GM21447 (cell line): Measurements from ENCODE around the gene CSNK1A1L.

Experiments
- ATAC-seq: cut with Tn5 transposase; IDR thresholded peaks from one replicate; pipeline ENCODE4 v1.9.1; 2021; ENCODE audit not compliant: unreplicated experiment

Gene CSNK1A1L

DNA sequence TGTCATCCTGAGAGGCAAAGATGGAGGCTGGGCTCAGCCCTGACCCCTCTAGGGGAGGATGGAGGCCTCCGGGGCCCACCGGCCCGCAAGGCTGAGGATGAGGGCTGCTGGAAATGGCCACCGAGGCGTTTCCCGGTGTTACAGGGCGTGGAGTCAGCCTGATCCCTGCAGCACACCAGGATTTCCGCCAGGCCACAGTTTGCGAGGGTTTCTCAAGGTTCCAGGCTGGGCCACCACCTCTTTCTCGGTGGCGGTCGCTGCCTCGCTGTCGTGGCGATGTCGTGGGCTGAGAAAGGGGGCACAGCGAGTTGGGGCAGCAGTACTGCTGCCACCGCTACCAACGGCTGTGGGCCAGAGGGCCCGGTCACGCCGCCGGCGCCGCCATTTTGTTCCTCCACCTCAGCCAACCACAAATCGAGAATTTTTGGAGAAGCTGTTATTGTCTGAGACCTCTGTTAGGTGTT, at the start of gene CSNK1A1L:
TSS of gene CSNK1A1L (minus strand) at position 414 of the 464 bp plus-strand sequence. CDS start at position 6, 408 bp downstream.
- ATAC-seq, result no peak

DNA sequence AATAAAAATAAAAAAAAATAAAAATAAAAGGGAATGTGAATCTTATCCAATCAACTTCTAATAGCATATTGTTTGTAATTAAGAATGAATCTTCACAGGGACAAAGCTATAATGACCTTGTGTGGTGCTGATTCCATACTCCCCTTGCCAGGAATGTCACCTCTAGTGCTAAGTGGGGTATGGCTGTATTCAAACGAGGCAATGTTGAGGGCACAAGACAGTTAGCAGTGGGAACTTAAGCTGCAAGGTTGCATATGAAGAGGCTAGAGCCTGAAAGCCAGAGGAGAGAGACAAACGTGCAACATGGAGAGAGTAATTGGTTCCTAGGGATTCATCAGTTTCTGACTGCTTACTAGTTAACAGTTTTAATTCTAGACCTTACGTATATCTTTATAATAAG, 43.9 kb upstream of the CSNK1A1L start:
- ATAC-seq, result no peak

DNA sequence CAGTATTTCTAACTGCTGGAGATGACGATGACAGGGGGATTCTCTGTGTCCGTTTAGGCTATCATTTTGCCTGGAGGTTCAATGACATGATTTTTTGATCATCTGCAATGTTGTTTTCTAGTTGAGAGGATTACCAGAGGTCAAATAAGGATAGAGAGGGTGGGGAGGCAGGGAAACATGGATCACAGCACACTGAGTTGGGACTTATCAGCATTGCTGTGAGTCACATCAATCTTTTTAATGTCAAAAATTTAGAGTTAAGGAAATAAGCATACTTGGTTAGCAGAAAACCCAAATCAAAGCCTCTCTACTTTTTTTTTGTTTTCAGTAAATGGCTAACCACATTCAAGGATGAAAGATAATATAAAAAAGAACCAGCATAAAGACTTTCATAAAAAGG, 43.0 kb upstream of the CSNK1A1L start:
- no peak for ATAC-seq

DNA sequence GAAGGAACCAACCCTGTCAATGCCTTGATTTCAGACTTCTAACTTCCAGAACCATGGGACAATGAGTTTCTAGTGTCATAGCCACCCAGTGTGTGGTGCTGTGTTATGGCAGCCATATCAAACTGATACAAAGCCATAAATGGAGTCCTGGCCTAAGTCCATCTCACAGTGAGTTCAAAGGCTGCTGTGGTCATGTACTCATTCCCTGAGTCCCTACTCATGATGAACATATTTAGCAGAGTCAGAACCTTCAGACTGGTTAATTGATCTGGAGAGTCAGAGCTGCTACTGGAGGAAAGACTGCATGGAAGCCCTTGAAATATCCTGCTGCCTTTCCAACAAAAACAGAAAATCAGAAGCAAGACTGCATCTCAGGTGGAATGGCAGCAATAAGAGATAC, 39.2 kb upstream of the CSNK1A1L start:
- no peak for ATAC-seq

DNA sequence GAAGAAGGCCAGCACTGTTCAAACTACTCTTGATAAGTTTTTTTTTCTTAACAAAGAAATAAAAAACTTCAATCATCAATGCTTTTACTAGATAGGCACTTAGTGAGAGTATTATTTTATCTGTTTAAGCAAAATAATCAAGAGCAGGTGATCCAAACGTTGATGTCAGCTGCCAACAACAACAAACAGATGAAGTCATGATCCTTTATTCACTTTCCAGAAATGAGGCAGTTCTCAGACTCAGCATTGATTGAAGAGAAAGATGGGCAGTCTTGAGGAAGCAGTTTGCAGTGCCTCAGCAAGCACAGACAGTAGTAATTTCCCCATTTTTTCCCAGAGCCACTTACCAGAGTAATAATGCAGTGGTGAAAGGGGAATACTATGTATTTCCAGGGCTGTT, 38.4 kb upstream of the CSNK1A1L start:
- ATAC-seq, result no peak

DNA sequence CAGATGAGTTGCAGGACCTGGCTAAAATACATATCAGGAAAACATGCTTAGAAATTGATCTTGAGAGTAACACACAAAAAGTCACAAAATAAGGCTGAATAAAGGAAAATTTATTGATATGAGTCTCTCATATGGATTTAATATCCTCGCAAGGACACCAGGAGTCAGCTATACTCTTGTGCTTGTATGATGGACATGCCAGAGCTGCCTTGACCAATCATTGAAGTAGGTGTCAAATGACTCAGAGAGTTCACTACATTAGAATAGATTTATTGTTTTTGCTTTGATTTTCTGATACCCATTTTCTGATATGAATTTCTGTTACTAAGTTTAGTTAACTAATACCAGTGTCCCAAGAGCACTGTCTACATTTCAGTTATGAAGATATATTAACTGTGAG, 37.4 kb upstream of the CSNK1A1L start:
- ATAC-seq, result no peak

DNA sequence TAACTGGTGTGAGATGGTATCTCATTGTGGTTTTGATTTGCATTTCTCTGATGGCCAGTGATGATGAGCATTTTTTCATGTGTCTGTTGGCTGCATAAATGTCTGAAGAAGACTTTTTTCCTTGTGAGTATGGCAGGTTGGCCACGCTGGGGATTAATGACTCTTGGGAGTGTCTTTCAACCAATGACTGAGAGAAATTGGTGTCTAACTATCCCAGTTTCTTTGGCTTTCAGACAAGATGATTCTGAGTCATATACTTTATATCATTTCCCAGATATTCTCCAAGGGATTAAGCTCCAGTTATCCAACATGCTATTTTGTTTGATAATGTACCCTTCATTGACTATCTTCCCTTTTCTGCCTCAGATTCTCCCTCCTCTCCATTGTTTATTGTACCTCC, 35.5 kb upstream of the CSNK1A1L start:
- ATAC-seq, result no peak

DNA sequence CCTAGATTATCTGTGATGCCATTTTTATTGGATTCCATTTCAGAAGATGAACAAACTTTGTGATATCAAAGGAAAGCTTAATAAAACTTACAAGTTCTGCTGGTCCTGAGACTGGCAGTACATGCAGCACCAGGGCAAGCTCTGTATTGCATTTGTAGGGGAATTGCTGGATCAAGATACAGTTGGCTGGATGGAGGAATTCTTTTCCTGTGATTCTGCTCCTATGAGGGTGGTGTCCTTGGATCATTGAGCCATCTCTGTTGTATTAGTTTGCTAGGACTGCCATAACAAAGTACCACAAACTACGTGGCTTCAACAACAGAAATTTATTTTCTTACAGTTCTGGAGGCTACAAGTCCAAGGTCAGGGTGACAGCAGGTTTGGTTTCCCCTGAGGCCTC, 33.9 kb upstream of the CSNK1A1L start:
- ATAC-seq, result no peak

DNA sequence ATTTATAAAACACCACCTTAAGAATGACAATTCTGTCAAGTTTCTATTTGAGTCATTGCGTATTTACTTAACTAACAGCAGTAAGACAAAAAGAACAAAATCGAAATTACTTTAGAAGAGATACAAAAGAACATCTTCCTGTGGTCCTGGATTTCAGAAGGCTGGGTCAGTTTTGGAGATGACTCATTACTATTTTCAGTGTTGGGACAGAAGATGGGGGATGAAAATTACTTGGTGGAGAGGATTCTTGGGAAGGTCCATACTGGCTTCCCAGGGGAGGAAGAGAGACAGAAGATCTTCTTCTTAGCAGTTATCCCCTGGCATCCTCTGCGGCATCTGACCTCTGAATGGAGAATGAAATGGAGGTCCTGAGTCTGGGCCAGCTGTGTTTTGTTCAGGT, 33.5 kb upstream of the CSNK1A1L start:
- ATAC-seq, result no peak

DNA sequence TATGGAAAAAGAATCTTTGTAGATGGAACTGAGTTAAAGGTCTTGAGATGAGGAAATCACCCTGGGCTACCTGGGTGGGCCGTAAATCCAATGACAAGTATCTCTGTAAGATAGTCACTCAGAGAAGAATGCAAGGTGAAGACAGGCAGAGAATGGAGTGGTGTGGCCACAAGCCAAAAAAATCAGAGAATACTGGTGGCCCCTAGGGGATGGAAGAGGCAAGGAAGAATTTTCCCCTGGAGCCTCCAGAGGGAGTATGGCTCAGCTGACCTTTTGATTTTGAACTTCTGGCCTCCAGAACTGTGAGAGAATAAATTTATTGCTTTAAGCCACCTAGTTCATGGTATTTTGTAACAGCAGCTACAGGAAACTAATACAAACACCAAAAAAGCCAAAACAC, 32.7 kb upstream of the CSNK1A1L start:
- ATAC-seq, result no peak

DNA sequence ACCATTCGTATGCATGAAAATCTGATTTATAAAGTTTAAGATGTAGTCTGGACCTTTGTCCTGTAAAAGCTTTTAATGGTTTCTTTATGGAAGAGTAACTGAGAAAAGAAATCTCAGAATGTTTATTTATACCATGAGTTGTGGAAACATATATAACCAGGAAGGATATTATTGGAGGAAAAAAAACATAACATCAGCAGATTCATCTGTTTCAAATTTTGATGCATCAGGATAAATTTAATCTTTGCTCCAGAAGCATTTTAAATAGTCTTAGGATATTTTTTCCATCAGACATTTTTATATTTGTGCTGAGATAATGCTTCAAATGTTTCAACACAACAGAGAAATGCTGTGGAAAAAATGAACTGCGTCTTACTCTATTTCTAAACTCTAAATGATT, 31.2 kb upstream of the CSNK1A1L start:
- ATAC-seq, result no peak

DNA sequence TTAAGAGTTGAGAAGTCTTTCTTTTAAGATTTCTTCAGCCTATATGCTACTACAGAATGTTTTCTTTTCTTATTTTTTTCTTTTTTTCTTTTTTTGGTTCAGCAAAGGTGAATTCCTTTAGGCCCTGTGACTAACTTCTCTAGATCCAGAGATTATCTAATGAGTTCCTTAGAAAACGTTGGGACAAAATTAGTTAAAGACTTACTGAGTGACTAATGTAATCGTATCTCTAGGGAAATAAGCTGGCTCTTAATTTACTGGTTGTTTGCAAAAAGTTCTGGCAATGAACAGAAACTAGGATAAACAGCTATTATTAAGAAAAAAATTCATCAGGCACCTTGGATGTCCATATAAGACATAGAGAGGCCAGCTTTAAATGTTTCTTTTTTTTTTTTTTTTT, 30.7 kb upstream of the CSNK1A1L start:
- no peak for ATAC-seq

DNA sequence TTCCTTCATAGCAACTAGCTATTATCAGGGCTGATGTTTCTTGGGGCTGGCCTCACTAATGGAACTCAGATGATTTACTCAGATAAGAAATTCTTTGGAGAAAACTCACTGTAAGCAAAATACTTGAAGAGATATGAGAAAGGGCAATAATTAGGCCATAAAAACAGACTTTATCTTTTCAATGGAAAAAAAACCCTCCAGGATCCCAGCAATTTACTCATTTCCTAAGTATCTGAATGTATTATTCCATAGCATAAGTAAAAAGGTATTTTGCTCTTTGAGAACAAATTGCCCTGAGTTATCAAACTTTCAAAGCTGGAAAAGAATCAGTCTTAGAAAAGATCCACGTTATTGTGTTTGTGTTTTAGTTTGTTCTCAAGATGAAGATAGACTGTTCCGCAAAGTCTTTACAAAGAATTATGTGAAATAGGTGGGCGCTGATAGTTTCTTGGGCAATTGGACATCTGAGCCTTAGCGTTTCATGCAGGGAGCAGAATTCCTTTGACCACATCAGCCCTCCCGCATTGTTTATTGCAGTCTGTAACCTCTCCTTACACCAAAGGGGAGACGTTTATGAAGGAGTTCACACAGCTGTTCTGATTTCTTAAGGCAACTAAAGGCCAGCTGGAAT, 29.1 kb upstream of the CSNK1A1L start:
- no peak for ATAC-seq

DNA sequence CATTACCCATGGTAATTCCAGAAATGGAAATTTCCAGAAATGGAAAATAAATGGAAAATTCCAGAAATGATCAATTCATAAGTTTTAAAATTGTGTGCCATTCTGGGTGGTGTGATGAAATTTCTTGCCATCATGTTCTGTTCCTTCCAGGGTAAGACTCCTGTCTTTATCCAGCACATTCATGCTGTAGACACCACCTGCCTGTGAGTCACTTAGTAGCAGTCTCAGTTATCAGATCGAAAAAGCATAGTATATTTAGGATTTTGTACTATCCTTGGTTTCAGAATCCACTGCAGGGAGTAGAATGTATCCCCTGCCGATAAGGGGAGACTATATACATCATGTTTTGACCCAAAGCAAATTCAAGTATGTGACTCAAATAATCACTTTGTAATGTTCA, 26.7 kb upstream of the CSNK1A1L start:
- ATAC-seq, result no peak

DNA sequence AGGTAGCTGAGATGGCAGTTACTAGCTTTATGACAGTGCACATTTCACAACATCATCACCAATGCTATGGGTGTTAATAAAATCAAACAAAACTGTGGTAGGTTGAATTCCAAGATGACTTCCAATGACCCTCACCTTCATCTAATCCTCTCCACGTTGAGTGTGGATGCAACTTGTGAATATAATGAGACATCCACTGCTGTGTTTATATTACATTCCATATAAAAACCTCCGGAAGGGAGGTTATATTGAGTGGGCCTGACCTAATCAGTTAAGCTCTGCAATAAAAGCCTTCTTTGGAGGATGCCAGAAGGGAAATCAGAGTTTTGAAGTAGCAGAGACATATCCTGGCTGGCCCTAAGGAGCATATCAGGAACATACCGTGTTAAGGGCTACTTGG, 25.6 kb upstream of the CSNK1A1L start:
- no peak for ATAC-seq

DNA sequence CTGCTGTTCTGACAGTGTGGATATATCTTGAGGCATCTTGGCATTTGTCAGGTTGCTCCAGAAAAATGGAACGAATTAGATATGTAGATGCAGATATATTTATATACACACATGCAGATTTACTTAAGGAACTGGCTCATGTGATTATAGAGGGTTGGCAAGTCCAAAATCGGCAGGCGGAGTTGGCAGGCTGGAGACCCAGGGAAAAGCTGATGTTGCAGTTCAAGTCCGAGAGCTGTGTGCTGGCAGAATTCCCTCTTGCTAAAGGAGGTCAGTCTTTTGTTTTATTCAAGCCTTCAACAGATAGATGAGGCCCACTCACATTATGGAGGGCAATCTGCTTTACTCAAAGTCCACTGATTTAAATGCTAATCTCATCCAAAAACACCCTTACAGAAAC, 24.4 kb upstream of the CSNK1A1L start:
- ATAC-seq, result no peak

DNA sequence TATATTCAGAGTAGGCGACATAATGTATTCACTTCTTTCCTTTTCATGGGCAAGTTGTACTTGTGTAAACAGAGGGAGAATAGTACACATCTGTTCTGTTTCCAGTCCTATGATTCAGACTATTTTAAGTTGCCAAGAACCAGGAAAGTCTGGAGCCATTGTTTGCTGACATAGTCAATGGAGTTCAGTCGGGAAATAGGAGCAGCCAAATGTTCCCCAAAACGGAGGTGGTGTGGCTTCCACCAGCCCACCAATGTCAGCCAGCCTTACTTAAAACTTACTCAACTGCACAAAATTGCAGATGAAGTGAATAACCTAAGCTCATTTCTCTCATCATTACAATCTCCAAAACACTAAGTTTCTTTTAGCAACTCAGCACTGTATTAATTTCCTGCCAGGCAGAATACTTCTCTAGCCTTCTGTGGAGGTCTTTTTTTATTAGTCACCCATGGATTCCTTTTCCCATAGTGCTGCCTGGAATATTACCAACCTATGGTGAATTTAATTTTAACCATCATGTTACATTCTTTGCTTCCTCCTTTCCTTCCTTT, 22.3 kb upstream of the CSNK1A1L start:
- no peak for ATAC-seq

DNA sequence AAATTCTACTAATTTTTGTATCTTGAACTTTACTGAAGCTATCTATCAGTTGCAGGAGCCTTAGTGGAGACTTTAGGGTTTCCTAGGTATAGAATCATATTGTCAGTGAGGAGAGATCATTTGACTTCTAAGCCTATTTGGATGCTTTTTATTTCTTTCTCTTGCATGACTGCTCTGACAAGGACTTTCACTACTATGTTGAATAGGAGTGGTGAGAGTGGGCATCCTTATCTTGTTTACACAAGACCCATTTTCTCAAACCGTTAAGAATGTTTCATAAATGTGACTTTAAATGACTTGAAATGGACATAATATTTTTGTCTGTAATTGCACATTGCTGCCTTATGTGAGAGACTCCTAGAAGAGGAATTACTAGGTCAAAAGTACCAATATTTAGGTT, 17.9 kb upstream of the CSNK1A1L start:
- ATAC-seq, result no peak

DNA sequence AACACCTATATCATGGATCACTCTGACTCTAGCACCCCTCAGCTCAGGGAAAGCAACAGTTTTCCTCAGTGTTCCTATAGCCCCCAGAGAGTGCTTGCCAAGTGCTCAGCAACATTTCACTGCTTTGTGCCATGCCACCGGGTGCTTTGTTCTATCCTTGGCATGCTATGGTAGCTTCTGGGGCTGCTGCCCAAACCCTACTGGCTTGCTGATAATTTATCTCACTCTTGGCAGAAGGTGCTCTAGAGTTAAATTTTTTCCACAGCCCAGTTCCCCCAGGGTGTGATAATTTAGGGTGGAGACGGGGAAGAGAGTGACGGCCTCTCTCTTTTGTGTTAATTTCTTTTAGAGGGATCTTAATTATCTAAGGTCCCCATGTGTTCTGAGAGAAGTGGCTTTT, 12.6 kb upstream of the CSNK1A1L start:
- no peak for ATAC-seq

DNA sequence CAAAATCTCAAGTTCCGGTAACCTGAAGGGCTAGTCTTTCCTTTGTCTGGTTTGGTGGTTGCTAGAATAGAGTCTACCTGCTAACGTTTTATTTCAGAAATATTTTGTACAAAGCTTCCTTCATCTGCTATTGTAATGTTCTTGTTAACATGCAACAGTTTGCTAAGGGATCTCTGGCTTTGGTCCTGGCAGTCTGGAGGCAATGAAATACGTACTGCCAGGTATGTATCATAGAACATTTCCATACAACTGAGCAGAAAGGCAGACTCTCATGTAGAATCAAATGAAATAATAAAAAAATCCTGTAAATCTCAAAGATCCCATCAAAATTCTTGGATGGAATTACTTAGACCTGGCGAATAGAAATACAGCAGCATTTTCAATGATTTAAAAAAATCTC, 8.8 kb upstream of the CSNK1A1L start:
- ATAC-seq, result no peak

DNA sequence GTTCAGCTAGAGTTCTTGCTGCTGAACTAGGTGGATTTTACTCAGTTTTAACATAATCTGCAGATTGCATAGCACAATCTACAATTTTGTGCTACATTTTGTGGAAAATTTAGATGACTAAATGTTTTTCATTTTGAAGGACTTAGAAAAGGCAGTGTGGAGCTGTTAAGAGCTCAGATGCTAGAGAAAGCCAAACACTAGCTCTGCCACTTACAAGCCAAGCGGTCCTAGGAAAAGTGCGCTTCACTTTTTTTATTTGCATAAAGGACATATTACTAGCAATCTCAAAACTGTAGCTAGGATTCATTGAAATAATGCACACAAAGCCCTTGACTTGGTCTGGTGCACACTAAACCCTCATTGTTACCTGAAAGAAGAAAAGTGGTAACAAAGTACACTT, 8.1 kb upstream of the CSNK1A1L start:
- ATAC-seq, result no peak

DNA sequence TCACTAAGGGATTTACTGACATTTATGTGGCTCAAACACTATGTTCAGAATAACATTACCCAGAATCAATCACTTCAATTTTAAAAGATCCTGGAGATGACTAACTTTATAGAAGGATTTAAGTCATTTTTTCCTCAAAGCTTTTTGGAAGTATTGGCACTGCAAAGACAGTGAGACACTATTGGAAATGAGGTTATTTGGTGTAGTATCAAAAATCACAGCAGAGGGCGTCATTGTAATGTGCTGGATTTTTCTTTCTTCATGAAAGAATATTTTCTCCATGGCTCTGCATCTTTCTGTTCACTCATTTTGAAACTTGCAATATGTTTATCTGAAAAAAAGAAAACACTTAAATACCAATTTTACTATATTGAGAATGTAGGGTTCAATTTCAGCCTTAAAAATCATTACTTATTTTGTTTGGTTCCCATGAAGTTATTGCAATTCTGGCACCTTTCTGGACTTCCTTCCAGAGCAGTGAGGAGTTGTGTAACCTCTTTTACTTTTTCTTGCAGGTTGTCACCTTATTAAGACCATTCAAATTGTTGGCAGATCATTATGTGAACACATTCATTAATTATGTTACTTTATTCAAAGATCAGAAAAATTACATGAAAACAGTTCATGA, 3.7 kb upstream of the CSNK1A1L start:
- no peak for ATAC-seq

DNA sequence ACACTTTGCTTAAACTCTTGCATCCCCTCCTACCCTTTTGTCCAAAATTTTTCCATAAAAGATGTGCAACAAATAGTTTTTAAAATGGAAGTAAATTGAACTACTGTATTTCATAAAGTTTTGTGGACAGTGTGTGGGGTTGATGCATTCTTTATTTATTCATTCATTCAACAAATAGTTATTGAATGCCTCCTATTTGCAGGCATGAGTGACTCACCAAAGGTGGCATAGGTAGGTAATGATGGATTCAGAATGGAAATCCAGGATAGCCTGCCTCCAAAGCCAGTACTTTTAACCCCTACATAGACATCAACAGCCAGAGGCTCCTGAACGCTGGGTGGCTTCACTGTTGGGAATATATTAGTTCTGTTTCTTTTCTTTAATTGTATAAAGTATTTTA, 2.4 kb upstream of the CSNK1A1L start:
- no peak for ATAC-seq
